DOHH2 (cell line): ENCODE measurements around the gene RHD.

ENCODE experiments used
- H3F3A ChIP-seq: fragments of 200-600 bp; sonication (generic), shearing (Covaris generic); 2 replicates; pipeline ENCODE4 v1.6.0; 2016; ENCODE audit warnings: antibody characterized with exemption, mild to moderate bottlenecking; ENCODE audit not compliant: control insufficient read depth, insufficient read depth
- H3K27ac ChIP-seq: fragments of 200-600 bp; sonication (generic); 2 replicates; pipeline ENCODE4 v1.5.1; 2014; ENCODE audit warnings: low read depth, mild to moderate bottlenecking, low read length, moderate library complexity
- H3K27me3 ChIP-seq: fragments of 200-600 bp; sonication (generic); 2 replicates; pipeline ENCODE4 v1.6.1; 2014; ENCODE audit warnings: mild to moderate bottlenecking, low read length, mixed read lengths; ENCODE audit not compliant: control insufficient read depth
- H3K36me3 ChIP-seq: fragments of 200-600 bp; sonication (generic); 2 replicates; pipeline ENCODE4 v1.6.1; 2014; ENCODE audit warnings: mild to moderate bottlenecking, low read length, moderate library complexity, mixed read lengths; ENCODE audit not compliant: control insufficient read depth
- H3K4me1 ChIP-seq: fragments of 200-600 bp; sonication (generic); 2 replicates; pipeline ENCODE4 v1.6.1; 2014; ENCODE audit warnings: mild to moderate bottlenecking, low read length, mixed read lengths; ENCODE audit not compliant: control insufficient read depth
- H3K4me2 ChIP-seq: fragments of 200-600 bp; sonication (generic); 2 replicates; pipeline ENCODE4 v1.6.0; 2014; ENCODE audit warnings: mild to moderate bottlenecking, low read length, moderate library complexity
- H3K4me3 ChIP-seq: fragments of 200-600 bp; sonication (generic); 2 replicates; pipeline ENCODE4 v1.5.1; 2014; ENCODE audit warnings: mild to moderate bottlenecking, low read length, mixed read lengths
- H3K79me2 ChIP-seq: fragments of 200-600 bp; sonication (generic); 2 replicates; pipeline ENCODE4 v1.6.1; 2014; ENCODE audit warnings: mild to moderate bottlenecking, low read length, mixed read lengths; ENCODE audit not compliant: control insufficient read depth
- H3K9me2 ChIP-seq: fragments of 200-600 bp; sonication (generic); replicated peaks from 2 replicates; pipeline ENCODE4 v1.6.1; 2014; ENCODE audit warnings: mild to moderate bottlenecking, low read length, mixed read lengths; ENCODE audit not compliant: control insufficient read depth
- H3K9me3 ChIP-seq: fragments of 200-600 bp; sonication (generic); 2 replicates; pipeline ENCODE4 v1.6.1; 2014; ENCODE audit warnings: antibody characterized with exemption, low read length, mixed read lengths; ENCODE audit not compliant: control insufficient read depth, insufficient read depth
- H4K20me1 ChIP-seq: fragments of 200-600 bp; sonication (generic); 2 replicates; pipeline ENCODE4 v1.6.0; 2014; ENCODE audit warnings: low read depth, mild to moderate bottlenecking, antibody characterized with exemption, low read length, moderate library complexity; ENCODE audit not compliant: control insufficient read depth, insufficient read depth
- CTCF ChIP-seq: fragments of 200-600 bp; sonication (generic); IDR thresholded peaks from one replicate; pipeline ENCODE4 v1.5.1; 2014; ENCODE audit warnings: antibody characterized with exemption, mild to moderate bottlenecking, low read depth, low read length; ENCODE audit not compliant: poor library complexity, severe bottlenecking
- EZH2phosphoT487 ChIP-seq: fragments of 200-600 bp; sonication (generic); IDR thresholded peaks from 2 replicates; pipeline ENCODE4 v1.6.1; 2017; ENCODE audit warnings: borderline replicate concordance, mild to moderate bottlenecking, antibody characterized with exemption, low read length, moderate library complexity, mixed read lengths

RHD gene

GRCh38 chr1:25342846-25343245 is 70.5 kb downstream of the RHD start:
- peaks cover 49% of the 10 kb centered on the region for H3K36me3 ChIP-seq
- H3K4me3 ChIP-seq = no peak overlapping the region
- no peak overlapping the region for H3K27ac ChIP-seq
- H3K9me2 ChIP-seq = no peaks in the 10 kb centered on the region
- H3K27me3 ChIP-seq = no peaks in the 10 kb centered on the region
- H3K79me2 ChIP-seq = peaks cover 65% of the 10 kb centered on the region
- H3F3A ChIP-seq = no peaks in the 10 kb centered on the region; the same call in 1 of the 2 replicates
- H4K20me1 ChIP-seq = peaks cover 5% of the 10 kb centered on the region
- no peaks in the 10 kb centered on the region for H3K9me3 ChIP-seq
- H3K4me2 ChIP-seq = no peak overlapping the region
- TF ChIP-seq EZH2phosphoT487 = no peak
- no peak for TF ChIP-seq CTCF
- H3K4me1 ChIP-seq = peaks cover 15% of the 10 kb centered on the region

GRCh38 chr1:25343872-25344271 is 71.6 kb downstream of the RHD start:
- Histone ChIP-seq H3K79me2 (peaks cover 65% of the 10 kb centered on the region), H3K27ac (no peak overlapping the region), H3K36me3 (peaks cover 53% of the 10 kb centered on the region), H3K9me3 (no peaks in the 10 kb centered on the region), H3K9me2 (no peaks in the 10 kb centered on the region), H3F3A (no peaks in the 10 kb centered on the region), H3K4me2 (no peak overlapping the region), H3K27me3 (no peaks in the 10 kb centered on the region), H4K20me1 (peaks cover 5% of the 10 kb centered on the region), H3K4me3 (no peak overlapping the region), H3K4me1 (peaks cover 15% of the 10 kb centered on the region)
- TF ChIP-seq CTCF (no peak), EZH2phosphoT487 (no peak)

GRCh38 chr1:25347556-25347955 is 75.2 kb downstream of the RHD start:
- Histone ChIP-seq H3K9me3 (no peaks in the 10 kb centered on the region), H3F3A (peaks cover 2% of the 10 kb centered on the region; the same call in 1 of the 2 replicates), H3K27ac (no peak overlapping the region), H3K4me1 (0 out of 2 replicates have a peak, but pooled peaks cover 6% of the 10 kb centered on the region), H3K36me3 (peaks cover 59% of the 10 kb centered on the region), H3K9me2 (no peaks in the 10 kb centered on the region), H4K20me1 (no peaks in the 10 kb centered on the region), H3K4me3 (no peak overlapping the region), H3K27me3 (no peaks in the 10 kb centered on the region), H3K4me2 (no peak overlapping the region), H3K79me2 (peaks cover 29% of the 10 kb centered on the region)
- TF ChIP-seq EZH2phosphoT487 = no peak
- TF ChIP-seq CTCF = no peak

GRCh38 chr1:25349606-25350005 is 77.3 kb downstream of the RHD start:
- peaks cover 55% of the 10 kb centered on the region for H3K36me3 ChIP-seq
- H3K27me3 ChIP-seq = no peaks in the 10 kb centered on the region
- no peaks in the 10 kb centered on the region for H3K9me2 ChIP-seq
- H3F3A ChIP-seq = peaks cover 2% of the 10 kb centered on the region; the same call in 1 of the 2 replicates
- no peaks in the 10 kb centered on the region for H3K9me3 ChIP-seq
- H4K20me1 ChIP-seq = no peaks in the 10 kb centered on the region
- H3K4me2 ChIP-seq = no peak overlapping the region
- H3K4me3 ChIP-seq = no peak overlapping the region
- H3K79me2 ChIP-seq = peaks cover 12% of the 10 kb centered on the region
- no peak overlapping the region for H3K27ac ChIP-seq
- 0 out of 2 replicates have a peak, but pooled peaks cover 6% of the 10 kb centered on the region for H3K4me1 ChIP-seq
- TF ChIP-seq CTCF = no peak
- TF ChIP-seq EZH2phosphoT487 = no peak
